Measurements from ENCODE around the gene SAMD13.

Gene SAMD13

DNA sequence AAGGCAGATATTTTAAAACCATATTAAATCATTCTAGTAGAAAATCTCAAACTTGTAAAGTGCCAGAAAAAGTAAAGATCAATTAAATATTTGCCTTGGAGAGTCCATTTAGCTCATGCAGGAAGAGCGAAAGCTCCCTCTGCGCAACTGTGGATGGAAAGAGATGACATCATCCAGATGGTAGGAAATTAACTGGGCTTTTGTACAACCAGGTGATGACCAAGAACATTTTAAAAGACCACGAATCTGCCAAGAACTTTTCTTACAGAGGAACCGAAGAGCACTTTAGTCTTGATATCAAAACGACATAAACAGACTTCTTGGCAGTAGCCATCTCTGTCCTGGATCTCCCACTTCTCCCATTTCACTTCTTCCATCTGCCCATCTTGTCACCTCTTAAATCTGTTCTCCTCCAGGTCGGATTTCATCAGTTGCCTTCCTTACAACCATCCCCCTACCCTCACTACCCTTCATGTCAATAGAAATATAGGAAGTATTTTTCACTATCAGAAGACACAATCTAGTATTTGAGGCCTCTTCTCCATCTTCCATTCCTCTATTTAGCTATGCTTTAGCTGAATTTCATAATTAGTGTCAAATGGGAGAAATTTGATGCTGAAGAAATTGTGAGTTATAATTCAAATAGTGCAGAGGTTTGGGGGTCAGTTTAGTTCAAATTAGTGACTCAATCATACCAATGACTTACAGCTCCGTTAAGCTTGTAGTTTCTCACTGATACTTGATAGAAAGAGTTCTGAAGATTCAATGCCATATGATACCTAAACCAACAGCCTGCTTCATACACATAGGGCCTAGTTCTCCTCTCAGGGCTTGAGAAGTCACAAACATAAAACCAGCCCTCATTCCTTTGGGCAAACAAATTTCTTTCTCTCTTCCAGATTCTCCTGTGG is 74.7 kb downstream of the SAMD13 start:
- no peak for DNase-seq

DNA sequence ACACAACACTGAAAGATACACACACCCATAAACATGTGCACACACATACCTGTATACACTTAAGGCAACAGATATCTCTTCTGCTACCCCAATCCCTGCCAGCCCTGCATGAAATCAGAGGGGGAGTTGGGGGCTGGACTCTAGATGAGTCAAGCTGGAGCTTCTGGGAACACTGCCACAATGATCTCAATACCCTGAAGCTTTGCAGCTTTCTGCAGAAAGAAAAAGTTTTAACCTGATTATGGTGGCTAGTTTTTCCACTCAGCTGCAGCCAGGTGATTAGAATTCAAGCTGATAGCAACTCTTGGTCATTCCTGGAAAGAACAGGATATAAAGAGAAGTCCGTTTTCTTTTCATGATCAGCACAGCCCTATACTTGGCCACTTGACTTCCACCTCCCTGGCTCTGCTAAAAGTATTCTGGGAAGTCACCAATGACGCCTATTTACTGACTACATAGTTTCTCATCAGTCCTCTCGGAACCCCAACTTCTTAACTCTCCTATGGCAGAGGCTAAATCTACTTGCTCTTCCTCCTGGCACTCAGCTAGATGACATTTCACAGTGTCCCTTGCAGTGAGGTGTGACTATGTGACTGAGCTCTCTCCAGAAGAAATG is 76.1 kb downstream of the SAMD13 start:
- no peak for DNase-seq

DNA sequence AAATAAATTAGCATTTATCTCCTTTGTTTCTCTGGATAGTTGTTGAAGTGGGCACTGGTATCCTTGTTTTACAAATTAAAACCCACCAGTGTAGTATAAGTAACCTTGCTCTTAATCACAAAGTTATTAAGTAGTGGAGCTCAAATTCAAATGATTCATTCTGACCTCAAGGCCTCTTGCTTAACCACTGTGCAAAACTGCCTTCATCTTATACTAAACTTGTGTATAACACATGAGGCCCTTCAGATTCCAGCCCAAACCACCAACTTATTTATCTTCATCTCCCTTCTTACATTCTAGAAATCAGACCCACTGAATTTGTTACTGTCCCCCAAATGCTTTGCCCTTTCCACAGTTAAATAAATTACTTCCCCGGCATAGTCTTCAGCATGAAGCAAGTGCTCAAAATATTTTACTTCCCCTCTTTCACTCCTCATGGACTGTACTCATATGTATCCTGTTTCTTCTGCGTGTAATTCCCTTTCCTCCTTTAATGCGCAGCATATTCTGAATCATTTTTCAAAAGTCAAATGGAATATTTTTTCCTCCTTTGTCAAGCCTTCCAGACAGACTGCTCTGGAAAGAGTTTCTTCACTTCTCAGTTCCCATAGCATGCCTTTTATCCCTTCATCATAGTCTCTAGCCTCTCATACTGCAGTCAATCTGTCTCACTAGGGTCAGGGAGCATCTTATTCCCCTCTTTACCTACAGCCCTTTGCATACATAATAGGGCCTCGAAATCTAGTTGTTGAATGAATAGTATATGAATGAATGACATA is 77.8 kb downstream of the SAMD13 start:
- no peak for DNase-seq

DNA sequence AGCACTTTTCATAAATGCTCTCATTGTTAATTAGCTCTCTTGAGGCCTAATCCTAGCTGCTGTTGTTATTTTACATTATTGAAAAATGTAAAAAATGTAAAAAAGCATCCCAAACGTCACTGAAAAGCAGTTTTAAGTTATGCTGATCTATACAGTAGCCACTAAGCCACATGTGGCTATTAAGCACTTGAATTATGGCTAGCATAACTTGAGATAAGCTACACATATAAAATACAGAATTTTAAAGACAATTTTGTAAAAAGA is 78.3 kb downstream of the SAMD13 start:
- no peak for DNase-seq

DNA sequence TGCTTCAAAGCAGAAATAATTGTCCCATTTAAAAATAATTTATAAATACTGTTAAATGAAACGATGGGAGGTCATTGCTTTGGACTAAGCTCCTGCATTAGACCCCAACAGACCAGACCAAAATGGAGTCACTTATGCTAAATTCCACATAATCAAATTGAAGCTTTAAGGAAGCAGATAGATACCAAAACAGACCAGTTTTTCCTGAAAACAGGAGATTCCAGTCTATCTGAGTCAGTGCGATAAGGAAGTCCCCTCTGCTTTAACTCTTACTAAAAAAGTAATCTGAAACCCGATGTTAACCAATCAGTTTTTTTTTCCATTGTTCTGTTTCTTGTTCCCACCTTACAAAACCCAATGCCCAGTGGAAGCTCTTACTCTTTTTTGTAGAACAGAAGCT is 80.6 kb downstream of the SAMD13 start:
- no peak for DNase-seq

DNA sequence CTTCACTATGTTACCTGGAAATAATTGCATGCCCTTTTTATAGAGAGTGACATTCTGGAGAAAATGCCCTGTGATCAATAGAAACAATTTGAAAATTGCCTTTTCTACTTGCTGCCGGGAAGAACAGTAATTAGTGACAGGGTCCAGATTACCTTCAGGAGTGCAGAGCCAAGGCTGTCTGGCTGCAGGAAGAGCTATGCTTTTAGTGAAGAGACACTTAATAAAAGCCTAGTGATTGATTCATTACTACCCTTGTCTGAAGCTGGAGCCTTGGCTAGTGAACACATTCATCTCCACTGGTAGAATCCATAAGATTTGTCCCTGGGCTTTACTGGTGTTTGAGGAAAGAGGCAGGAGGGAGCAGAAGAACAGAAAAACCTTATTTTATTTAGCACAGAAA is 83.8 kb downstream of the SAMD13 start:
- no peak for DNase-seq

DNA sequence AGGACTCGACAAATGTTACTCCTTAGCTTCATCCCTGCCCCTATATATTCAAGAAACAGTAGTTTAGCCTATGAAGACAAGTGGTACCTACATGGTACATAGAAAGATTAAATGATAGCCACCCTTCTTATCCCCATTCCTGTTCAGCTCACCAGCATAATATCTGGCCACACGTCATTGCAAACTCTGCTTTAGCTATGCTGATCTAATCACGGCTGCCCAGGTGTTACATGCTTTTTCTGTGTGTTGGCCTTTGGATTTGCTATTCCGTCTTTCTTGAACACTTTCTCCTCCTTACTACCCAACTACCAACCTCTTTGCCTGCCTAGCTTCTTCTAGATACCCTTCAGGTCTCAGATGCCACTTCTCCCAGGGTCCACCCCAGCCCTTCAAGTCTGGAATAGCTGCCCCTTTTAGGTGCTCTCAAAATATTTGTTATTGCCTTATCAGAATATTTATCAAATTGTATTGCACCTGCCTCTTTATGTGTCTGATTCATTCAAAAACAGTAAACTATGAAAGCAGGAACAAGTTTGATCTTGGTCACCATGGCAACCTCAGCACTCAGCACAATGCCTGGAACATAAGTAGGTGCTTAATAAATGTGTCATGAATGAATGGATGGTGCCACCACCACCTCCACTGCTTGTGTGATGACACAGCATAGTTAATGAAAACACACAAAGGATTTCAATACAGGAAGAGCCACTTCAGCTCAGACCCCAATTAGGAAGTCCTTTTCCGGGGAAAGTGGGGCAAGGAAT is 85.4 kb downstream of the SAMD13 start:
- DNase-seq, result no peak

DNA sequence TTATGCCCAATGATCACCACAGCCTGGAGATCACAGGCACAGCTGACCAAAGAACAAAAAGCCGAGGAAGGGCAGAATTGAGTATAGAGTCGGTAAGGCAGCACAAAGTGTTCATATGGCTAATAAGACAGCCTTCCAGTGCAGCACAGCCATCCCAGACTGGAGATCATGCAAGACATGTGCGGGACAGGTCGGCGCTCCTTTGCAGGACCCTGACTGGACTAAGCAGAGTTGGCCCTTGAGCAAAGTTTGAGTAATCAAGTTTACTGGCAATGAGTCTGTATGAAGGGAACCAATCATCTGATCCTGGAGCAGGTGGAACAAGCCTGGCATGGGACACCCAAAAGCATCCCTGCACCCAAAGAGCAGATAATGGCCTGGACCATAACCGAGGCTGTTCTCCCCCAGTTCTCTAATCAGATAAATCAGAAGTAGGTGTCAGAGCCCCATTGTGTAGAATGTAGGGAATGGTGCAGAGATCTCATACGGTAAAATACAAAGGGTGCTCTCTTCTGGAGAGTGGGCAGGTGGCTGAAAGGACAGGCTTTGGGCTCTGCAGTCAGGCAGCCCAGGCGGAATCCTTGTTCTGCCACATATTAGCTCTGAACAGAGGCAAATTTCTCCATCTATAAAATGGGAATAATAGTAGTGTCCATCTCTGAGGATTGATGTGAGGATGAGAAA is 86.1 kb downstream of the SAMD13 start:
- no peak for DNase-seq

DNA sequence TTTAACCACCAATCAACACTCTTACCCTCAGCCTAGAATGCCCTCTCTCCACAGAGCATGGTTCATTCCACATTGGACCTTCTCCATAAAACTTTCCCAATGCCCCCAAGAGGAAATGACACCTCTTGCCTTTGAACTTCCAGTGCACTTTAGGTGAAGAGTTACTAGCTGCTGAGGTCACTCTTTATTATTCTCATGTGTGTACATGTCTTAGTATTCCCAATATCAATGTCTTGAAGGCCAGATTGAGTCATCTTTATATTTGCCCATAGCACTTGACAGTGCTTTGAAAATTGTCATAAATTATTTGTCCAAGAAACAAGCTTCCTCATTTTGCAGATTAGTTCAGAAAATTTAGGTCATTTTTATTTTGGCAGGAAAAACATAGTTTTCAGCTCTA is 88.7 kb downstream of the SAMD13 start:
- DNase-seq, result no peak

DNA sequence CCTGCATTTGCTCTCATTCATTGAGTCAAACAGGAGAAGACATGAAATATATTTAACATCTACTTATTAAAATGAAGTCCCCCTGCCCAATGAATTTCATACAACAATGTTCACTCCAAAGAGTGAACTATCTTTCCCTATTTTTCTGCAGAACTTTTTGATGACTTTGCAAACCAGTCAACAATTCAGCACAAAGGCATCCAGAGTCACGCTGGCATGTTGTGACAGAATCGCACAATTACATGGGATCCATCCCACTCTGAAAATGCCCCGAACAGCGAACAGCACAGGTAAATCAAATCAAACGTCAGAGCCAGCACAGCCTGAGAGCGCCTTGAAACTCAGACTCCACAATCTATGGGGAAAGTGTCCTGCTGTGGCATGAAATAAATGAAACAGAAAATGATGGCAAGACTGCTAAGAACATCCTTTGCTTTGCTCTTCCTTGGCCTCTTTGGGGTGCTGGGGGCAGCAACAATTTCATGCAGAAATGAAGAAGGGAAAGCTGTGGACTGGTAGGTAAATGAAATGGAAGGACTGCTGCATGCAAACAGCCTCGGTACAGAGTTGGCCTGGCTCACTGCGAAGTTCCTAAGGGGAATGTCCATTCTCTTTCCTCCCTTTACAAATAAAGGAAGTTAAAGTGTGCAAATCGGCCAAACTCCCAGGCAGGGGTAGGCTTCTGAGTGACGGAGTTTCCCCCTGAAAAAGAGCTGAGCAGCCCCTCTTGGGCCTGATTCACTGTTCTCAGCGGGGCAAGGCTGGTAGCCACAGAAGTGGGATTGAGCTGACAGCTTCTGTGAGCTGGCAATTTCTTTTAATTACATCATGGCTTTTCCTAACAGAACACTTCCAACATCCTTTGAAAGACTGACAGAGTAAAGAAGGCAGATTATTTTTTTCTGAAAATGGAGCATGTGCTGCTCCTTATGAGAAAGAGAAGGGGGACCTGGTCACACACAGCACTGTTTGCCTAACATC is 97.0 kb downstream of the SAMD13 start, which contains the start of gene DNASE2B:
Gene DNASE2B (plus strand): TSS at position 310 of the 981 bp plus-strand sequence. CDS start 81 bp downstream, at position 391.
- no peak for DNase-seq

Data from activated gamma-delta T cell (primary cell).